Mesothelial cell of epicardium (in vitro differentiated cells): Measurements from ENCODE around the gene VCAM1. TPM values are rescaled to one million over a fixed set of nuclear protein-coding genes. Genes with fewer than 3 reads are reported as not detected.
"Not testable (repeated sequence)": the region's sequence is repeated elsewhere in the genome, so short reads cannot be mapped to it uniquely, and the experiment has no call there.

ENCODE experiments used
- DNase-seq, 2 experiments: peaks; one replicate each; pipeline ENCODE4 v3.0.0; 2021; ENCODE audit warnings: low spot score in 2 of 2; ENCODE audit not compliant: unreplicated experiment in 2 of 2
- H3K27ac Mint-ChIP-seq: 2 replicates; pipeline ENCODE4 v1.8.0; 2021; ENCODE audit warnings: mixed read lengths
- H3K27me3 Mint-ChIP-seq: 2 replicates; pipeline ENCODE4 v1.8.0; 2021; ENCODE audit warnings: low read depth, mixed read lengths
- H3K36me3 Mint-ChIP-seq: 2 replicates; pipeline ENCODE4 v1.8.0; 2021; ENCODE audit warnings: mixed read lengths
- H3K4me1 Mint-ChIP-seq: 2 replicates; pipeline ENCODE4 v1.8.0; 2021; ENCODE audit warnings: mixed read lengths
- H3K4me3 Mint-ChIP-seq: 2 replicates; pipeline ENCODE4 v1.8.0; 2021; ENCODE audit warnings: mild to moderate bottlenecking, moderate library complexity, mixed read lengths
- H3K9me3 Mint-ChIP-seq: 2 replicates; pipeline ENCODE4 v1.8.0; 2021; ENCODE audit warnings: mixed read lengths
- total RNA-seq: library from RNA; stranded (reverse); gene quantifications from 3 replicates; pipeline ENCODE4 v1.2.1, GENCODE V29; 2021
- TF ChIP-seq, protein P1 (sequence below): fragments of 200-600 bp; sonication (generic); IDR thresholded peaks from one replicate; pipeline ENCODE4 v1.5.0; 2021; ENCODE audit warnings: antibody characterized with exemption; ENCODE audit not compliant: unreplicated experiment

The VCAM1 gene
- total RNA-seq, 1 donor from 2014 or later: 35.6 TPM

DNA sequence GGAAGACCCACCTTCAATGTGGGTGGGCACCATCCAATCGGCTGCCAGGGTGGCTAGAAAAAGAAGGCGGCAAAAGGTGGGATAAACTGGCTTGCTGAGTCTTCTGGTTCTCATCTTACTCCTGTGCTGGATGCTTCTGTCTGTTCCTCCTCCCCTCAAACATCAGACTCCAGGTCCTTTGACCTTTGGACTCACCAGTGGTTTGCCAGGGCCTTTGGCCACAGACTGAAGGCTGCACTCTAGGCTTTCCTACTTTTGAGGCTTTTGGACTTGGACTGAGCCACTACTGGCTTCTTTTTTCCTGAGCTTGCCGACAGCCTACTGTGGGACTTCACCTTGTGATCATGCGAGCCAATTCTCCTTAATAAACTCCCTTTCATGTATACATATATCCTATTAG lies 55.9 kb downstream of the VCAM1 start:
- no peak for DNase-seq
- Mint-ChIP-seq H3K9me3 (no peaks in the 10 kb centered on the region), H3K27ac (no peak overlapping the region), H3K36me3 (no peaks in the 10 kb centered on the region), H3K27me3 (no peaks in the 10 kb centered on the region), H3K4me3 (no peak overlapping the region), H3K4me1 (no peaks in the 10 kb centered on the region)
- TF ChIP-seq, protein P1, sequence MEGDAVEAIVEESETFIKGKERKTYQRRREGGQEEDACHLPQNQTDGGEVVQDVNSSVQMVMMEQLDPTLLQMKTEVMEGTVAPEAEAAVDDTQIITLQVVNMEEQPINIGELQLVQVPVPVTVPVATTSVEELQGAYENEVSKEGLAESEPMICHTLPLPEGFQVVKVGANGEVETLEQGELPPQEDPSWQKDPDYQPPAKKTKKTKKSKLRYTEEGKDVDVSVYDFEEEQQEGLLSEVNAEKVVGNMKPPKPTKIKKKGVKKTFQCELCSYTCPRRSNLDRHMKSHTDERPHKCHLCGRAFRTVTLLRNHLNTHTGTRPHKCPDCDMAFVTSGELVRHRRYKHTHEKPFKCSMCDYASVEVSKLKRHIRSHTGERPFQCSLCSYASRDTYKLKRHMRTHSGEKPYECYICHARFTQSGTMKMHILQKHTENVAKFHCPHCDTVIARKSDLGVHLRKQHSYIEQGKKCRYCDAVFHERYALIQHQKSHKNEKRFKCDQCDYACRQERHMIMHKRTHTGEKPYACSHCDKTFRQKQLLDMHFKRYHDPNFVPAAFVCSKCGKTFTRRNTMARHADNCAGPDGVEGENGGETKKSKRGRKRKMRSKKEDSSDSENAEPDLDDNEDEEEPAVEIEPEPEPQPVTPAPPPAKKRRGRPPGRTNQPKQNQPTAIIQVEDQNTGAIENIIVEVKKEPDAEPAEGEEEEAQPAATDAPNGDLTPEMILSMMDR: no peak

DNA sequence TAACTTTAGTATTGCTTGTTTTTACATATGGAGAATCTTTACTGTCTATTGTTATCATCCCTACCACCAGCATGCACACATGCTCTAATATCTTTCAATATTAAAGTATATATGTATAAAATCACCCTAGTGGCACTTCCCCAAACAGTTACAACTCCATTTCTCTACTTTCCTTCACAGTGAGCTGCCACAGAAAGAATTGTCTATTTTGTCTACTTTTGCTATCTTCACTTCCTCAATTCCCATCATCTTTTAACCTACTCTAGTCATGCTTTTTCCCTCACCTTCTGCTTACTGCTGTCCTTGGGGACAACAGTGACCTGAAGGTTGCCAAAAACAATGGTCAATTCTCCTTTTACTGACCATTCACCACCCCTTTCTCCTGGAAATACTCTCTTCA lies 59.2 kb downstream of the VCAM1 start:
- no peak overlapping the region for H3K27ac Mint-ChIP-seq
- H3K27me3 Mint-ChIP-seq: no peaks in the 10 kb centered on the region
- no peak overlapping the region for H3K4me3 Mint-ChIP-seq
- DNase-seq: no peak
- TF ChIP-seq, protein P1: no peak
- no peaks in the 10 kb centered on the region for H3K36me3 Mint-ChIP-seq
- no peaks in the 10 kb centered on the region for H3K4me1 Mint-ChIP-seq
- peaks cover 16% of the 10 kb centered on the region for H3K9me3 Mint-ChIP-seq

DNA sequence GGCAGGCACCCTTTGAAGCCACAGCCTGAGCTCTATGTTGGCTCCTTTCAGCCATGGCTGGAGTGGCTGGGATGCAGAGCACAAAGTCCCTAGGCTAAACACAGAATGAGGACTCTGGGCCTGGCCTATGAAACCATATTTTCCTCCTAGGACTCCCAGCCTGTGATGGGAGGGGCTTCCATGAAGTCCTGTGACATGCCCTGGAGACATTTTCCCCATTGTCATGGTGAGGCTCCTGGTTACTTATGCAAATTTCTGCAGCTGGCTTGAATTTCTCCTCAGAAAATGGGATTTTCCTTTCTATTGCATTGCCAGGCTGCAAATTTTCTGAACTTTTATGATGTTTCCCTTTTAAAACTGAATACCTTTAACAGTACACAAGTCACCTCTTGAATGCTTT lies 61.3 kb downstream of the VCAM1 start:
- H3K9me3 Mint-ChIP-seq: peaks cover 16% of the 10 kb centered on the region
- no peaks in the 10 kb centered on the region for H3K36me3 Mint-ChIP-seq
- no peak overlapping the region for H3K27ac Mint-ChIP-seq
- DNase-seq: no peak
- H3K4me1 Mint-ChIP-seq: no peaks in the 10 kb centered on the region
- TF ChIP-seq, protein P1: no peak
- H3K4me3 Mint-ChIP-seq: no peak overlapping the region
- no peaks in the 10 kb centered on the region for H3K27me3 Mint-ChIP-seq

DNA sequence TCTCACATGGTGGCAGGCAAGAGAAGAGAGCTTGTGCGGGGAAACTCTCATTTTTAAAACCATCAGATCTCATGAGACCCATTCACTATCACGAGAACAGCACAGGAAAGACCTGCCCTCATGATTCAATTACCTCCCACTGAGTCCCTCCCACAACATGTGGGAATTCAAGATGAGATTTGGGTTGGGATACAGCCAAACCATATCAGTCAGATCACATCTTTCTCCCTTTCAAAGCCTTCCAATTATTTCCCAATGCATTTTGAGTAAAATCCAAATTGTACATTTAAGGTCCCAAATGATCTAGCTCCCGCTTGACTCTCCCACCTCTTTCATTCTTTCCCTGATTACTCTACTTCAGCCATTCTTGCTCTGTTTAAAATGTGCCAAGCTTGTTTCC lies 62.2 kb downstream of the VCAM1 start:
- H3K4me1 Mint-ChIP-seq, H3K27me3 Mint-ChIP-seq, H3K36me3 Mint-ChIP-seq, H3K4me3 Mint-ChIP-seq, H3K27ac Mint-ChIP-seq, DNase-seq: not testable (repeated sequence)
- H3K9me3 Mint-ChIP-seq: peaks cover 16% of the 10 kb centered on the region

DNA sequence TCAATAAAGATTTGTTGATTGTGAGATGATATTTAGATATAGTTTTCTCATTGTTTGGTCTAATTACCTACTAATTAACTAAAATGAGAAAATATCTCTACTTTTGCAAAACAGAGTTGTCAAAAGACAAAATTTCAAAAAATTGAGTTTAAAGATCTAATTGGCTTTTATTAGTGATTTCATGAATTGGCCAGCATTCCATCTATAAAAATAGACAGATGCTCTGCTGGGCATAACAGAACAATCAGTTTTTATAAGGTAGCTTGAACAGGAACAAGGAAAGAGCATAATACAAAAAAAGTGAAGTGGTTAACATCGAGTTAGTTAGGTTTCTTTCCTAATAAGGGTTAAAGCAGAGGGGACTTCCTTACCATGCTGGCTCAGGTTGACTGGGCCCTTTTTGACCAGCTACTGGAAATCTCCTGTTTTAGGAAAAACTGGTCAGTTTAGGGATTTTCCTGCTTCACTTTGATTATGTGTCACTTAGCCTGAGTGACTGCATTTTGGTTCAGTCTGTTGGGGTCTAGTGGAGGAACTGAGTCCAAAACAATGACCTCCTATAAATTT lies 63.0 kb downstream of the VCAM1 start:
- H3K27me3 Mint-ChIP-seq: no peaks in the 10 kb centered on the region
- H3K4me1 Mint-ChIP-seq: no peaks in the 10 kb centered on the region
- no peak for DNase-seq
- H3K36me3 Mint-ChIP-seq: no peaks in the 10 kb centered on the region
- H3K4me3 Mint-ChIP-seq: no peak overlapping the region
- no peak overlapping the region for H3K27ac Mint-ChIP-seq
- TF ChIP-seq, protein P1: no peak
- H3K9me3 Mint-ChIP-seq: peaks cover 16% of the 10 kb centered on the region

DNA sequence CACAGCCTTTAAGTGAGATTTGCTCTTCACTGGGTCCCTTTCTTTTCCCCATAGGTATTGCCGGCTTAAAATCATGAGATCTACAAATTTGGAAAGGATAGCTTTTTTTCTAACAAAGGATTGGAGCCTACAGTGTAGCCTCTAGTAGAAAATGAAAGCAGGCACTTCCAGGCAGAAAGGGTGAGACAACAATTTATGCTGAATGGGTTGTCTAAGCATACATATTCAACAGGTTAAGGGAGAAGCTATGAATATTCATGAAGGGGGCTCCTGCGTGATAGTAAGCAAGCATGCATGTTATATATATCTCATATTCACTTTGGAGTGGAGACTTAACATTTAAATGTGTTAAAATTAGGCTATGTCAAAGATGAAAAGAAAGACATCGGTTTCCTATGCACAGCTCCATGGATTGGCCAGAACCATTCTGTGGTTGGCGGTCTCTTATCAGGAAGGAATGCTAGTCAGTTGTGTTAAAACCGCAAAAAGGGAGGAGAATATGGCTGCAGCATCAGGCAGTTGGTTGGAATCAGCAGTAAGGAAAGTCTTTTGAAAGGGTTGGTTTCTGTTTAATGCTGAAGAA lies 66.0 kb downstream of the VCAM1 start:
- no peak for DNase-seq
- peaks cover 16% of the 10 kb centered on the region for H3K9me3 Mint-ChIP-seq
- TF ChIP-seq, protein P1: no peak
- H3K4me3 Mint-ChIP-seq: no peak overlapping the region
- no peaks in the 10 kb centered on the region for H3K27me3 Mint-ChIP-seq
- H3K4me1 Mint-ChIP-seq: no peaks in the 10 kb centered on the region
- H3K27ac Mint-ChIP-seq: no peak overlapping the region
- H3K36me3 Mint-ChIP-seq: no peaks in the 10 kb centered on the region
